Sigmoid colon (tissue), 3 donors: ENCODE data around the gene ATP6V0E1.

Experiments
- CTCF ChIP-seq, 4 experiments: fragments of 450-650 bp in 3 of 4; fragments of 200-600 bp in 1 of 4; IDR thresholded peaks; one replicate each; pipeline ENCODE4 v1.5.1; 2016 to 2019; ENCODE audit warnings: antibody characterized with exemption in 4 of 4, mild to moderate bottlenecking in 3 of 4, moderate library complexity in 2 of 4
- POLR2A ChIP-seq, 2 donors: fragments of 450-650 bp; IDR thresholded peaks; one replicate each; pipeline ENCODE4 v1.6.1; 2016; ENCODE audit warnings: antibody characterized with exemption in 2 of 2, mild to moderate bottlenecking in 2 of 2, moderate library complexity in 2 of 2

GRCh38 chr5:173042763-173043107 is 59.2 kb downstream of the ATP6V0E1 start:
- TF ChIP-seq CTCF (IDR thresholded peaks at IDR 0.05): no peak
- TF ChIP-seq POLR2A (IDR thresholded peaks at IDR 0.05): no peak
